Naive B cell (primary cell): ENCODE data around the gene SLC16A11. TPM values are rescaled to one million over a fixed set of nuclear protein-coding genes. Genes with fewer than 3 reads are reported as not detected.

Experiments
- ATAC-seq, 2 donors: fragments of 150-1000 bp; cut with Tn5 transposase; 2 replicates each; pipeline ENCODE4 v1.10.0; 2021; ENCODE audit warnings: low read depth in 2 of 2, mild to moderate bottlenecking in 2 of 2, moderate library complexity in 2 of 2
- DNase-seq: peaks from one replicate; pipeline ENCODE4 v3.0.0; 2022
- H3K27ac Mint-ChIP-seq, 6 donors: one replicate each; pipeline ENCODE4 v1.8.0; 2020 to 2022; ENCODE audit warnings: mild to moderate bottlenecking in 6 of 6, mixed read lengths in 6 of 6, moderate library complexity in 5 of 6, inconsistent platforms in 2 of 6
- H3K27me3 Mint-ChIP-seq, 3 donors: one replicate each; pipeline ENCODE4 v1.8.0; 2021 to 2022; ENCODE audit warnings: mixed read lengths in 3 of 3, mild to moderate bottlenecking in 1 of 3
- H3K36me3 Mint-ChIP-seq, 2 donors: one replicate each; pipeline ENCODE4 v1.8.0; 2020 to 2022; ENCODE audit warnings: mixed read lengths in 2 of 2, inconsistent platforms in 1 of 2, mild to moderate bottlenecking in 1 of 2
- H3K4me1 Mint-ChIP-seq, 3 donors: one replicate each; pipeline ENCODE4 v1.8.0; 2020 to 2022; ENCODE audit warnings: mixed read lengths in 3 of 3, inconsistent platforms in 1 of 3, mild to moderate bottlenecking in 1 of 3, moderate library complexity in 1 of 3
- H3K4me3 Mint-ChIP-seq, 8 donors: one replicate each; pipeline ENCODE4 v1.8.0; 2020 to 2022; ENCODE audit warnings: mild to moderate bottlenecking in 8 of 8, mixed read lengths in 8 of 8, moderate library complexity in 8 of 8, inconsistent platforms in 2 of 8
- H3K9me3 Mint-ChIP-seq, 7 donors: one replicate each; pipeline ENCODE4 v1.8.0; 2020 to 2022; ENCODE audit warnings: mixed read lengths in 7 of 7, mild to moderate bottlenecking in 5 of 7, inconsistent platforms in 2 of 7, moderate library complexity in 1 of 7
- polyA plus RNA-seq, 6 donors: library from polyadenylated mRNA; unstranded; fragments of 300-500 nt; fragmentation: Illumina TruSeq; gene quantifications; one replicate each; pipeline ENCODE4 v1.2.3, GENCODE V29; 2021; ENCODE audit warnings: low read depth in 6 of 6

SLC16A11 gene
- polyA plus RNA-seq, 6 donors from 2014 or later = 1.8 to 3.6 (median 2.3) TPM; not detected in 1

DNA sequence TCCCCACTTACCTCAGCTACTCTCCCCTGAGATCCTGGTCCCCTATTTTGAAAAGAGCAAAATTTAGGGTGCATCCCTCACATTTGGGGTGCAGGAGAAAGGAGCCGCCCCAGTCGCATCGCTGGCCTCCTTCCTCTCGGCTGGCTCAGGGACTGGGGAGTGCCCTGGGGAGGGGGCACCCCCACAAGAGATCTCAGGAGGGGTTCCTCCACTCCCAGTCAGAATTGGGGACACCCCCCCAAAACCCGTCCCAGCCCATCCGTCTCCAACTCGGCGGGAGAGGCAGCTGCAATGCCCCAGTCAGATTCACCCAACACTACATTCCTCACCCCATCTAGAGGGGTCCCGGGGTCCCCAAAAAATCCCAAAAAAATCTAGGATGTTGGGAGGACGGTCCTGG lies 24.5 kb downstream of the SLC16A11 start:
- H3K36me3 Mint-ChIP-seq = no peaks in the 10 kb centered on the region
- peaks cover 35 to 64% (median 59%) of the 10 kb centered on the region in 3 donors for H3K4me1 Mint-ChIP-seq
- ATAC-seq = no peak

DNA sequence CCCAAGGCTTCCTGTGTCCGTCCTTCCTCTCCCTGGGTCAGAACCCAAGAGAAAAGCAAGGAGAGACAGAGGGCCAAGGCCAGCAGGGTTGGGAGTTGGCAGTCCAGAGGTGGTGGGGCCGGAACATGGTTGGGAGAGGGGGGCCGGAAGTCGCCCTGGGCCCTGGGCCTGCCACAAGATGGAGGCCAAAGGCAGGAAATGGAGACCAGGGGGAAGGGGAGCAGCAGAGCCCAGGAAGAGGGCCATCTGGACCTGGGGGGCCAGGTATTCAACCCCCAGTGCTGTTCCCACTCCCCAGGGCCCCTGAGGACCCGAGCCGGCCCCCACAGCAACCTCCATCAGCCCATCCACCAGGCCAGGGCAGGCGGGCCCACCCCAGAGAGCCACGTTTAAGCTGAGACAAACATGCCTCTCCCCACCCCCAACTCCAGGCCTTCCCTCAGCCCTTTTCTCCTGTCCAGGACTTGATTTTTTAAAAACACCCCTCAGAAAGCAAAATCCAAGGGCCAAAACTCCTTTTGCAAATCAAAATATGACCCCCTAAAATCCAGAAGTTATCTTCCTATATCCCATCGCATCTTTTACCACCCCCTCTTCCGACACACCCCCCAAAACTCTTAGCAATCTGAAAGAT lies 25.4 kb downstream of the SLC16A11 start:
- Mint-ChIP-seq H3K36me3 (no peaks in the 10 kb centered on the region), H3K4me1 (peaks cover 37 to 64% (median 59%) of the 10 kb centered on the region in 3 donors), H3K4me3 (peak overlapping the region in 2 of 8 donors; percentile 65 to 71), H3K9me3 (peaks cover 0 to 2% (median 0%) of the 10 kb centered on the region in 7 donors), H3K27ac (peak overlapping the region in 4 of 6 donors; percentile 80 to 98 (median 88)), H3K27me3 (no peaks in the 10 kb centered on the region)
- ATAC-seq (no peak), DNase-seq (no peak)

More for the DNA sequence above, 24.5 kb downstream of the SLC16A11 start:
- Mint-ChIP-seq H3K27ac (peak overlapping the region in 3 of 6 donors; percentile 16 to 98 (median 88)), H3K27me3 (no peaks in the 10 kb centered on the region), H3K9me3 (peaks cover 0 to 2% (median 0%) of the 10 kb centered on the region in 7 donors), H3K4me3 (peak overlapping the region in 3 of 8 donors; percentile 3 to 53 (median 29))
- no peak for DNase-seq

DNA sequence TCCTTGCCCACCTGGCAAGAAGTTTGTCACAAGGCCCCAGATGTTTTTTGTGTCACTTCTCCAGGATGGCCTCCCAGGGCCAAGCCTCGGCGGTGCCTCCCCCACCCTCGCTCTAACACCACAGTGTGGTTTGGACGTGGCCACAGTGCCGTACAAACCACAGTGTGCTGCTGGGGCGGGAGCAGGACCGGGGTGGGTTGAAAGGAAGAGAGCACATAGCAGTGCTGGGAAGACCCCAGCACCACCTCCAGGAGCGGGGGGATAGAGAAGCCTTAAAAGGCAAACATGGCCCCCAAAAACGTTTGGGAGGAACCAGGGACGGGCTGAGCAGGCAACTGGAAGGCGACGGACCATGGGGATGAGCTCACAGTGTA lies 26.1 kb downstream of the SLC16A11 start:
- Mint-ChIP-seq H3K4me1 (peaks cover 37 to 64% (median 56%) of the 10 kb centered on the region in 3 donors), H3K4me3 (peak overlapping the region in 3 of 8 donors; percentile 25 to 71 (median 65))
- DNase-seq = no peak

DNA sequence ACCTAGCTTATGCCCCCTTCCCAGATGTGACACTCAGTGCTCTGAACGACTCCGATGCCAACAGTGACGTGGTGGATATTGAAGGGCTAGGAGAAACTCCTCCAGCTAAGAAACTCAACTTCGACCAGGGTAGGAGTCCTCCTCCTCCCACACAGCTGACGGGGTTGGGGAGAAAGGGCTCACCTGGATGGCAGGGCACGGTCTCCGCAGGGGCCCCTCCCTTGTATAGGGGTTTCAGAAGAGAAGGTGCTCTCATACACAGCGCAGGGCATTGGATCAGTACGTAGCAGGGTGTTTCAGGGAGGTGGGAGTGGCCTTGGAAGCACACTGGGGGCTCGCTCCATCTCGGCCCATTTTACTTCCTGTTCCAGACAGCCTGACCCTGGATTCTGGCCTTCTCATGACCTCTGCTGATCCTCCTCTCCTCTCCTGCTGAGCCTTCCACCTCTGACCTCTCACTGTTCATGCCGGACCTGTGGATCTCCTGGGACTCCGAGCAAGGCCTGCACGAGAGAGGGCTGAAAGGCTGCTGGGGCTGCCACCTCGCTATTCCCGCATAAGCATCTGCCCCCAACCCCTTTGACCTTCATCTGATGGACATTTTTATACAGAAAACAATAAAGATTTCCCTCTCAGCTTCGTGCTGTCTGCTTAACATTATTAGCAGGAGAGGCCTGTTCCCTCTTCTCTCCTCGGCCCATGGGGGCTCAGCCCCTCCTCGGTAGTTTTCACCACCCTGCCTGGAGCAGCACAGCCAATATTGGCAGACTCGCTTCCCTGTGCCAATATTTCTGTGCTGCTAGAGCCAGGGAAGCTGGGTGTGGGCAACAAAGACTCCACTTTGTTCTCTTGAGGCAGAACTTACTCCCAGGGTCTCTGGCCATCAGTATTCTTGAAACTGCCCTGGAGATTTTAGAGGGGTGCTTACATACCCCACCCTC lies 26.7 kb downstream of the SLC16A11 start:
- H3K9me3 Mint-ChIP-seq = no peaks in the 10 kb centered on the region
- H3K36me3 Mint-ChIP-seq = no peaks in the 10 kb centered on the region
- H3K4me1 Mint-ChIP-seq = peaks cover 33 to 60% (median 51%) of the 10 kb centered on the region in 3 donors
- H3K27me3 Mint-ChIP-seq = no peaks in the 10 kb centered on the region
- no peak for ATAC-seq
- H3K27ac Mint-ChIP-seq = peak overlapping the region; percentile 64 to 98 (median 82)
- no peak for DNase-seq
- peak overlapping the region in 5 of 8 donors; percentile 21 to 96 (median 47) for H3K4me3 Mint-ChIP-seq

More for the DNA sequence above, 26.1 kb downstream of the SLC16A11 start:
- ATAC-seq = no peak
- Mint-ChIP-seq H3K36me3 (no peaks in the 10 kb centered on the region), H3K27me3 (no peaks in the 10 kb centered on the region), H3K9me3 (no peaks in the 10 kb centered on the region), H3K27ac (peak overlapping the region in 3 of 6 donors; percentile 75 to 98 (median 83))

DNA sequence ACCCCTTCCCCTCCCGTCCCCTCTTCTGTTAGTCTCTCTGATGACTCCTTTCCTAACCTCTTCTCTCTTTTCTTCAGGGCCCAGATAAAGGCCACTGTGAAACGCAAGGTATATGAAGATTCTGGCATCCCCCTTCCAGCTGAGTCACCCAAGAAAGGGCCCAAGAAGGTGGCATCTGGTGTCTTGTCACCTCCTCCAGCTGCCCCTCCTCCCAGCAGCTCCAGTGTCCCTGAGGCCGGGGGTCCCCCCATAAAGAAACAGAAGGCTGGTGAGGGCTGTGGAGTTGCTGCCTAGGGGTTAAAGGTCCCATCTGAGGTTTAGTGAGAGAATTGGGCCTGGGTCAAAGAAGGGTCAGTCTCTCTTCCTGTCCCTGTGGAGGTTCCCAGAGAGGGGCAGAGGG lies 27.5 kb downstream of the SLC16A11 start:
- ATAC-seq (no peak), DNase-seq (no peak)
- Mint-ChIP-seq H3K36me3 (no peaks in the 10 kb centered on the region), H3K27me3 (no peaks in the 10 kb centered on the region), H3K4me3 (peak overlapping the region in 5 of 8 donors; percentile 88 to 96 (median 93)), H3K27ac (peak overlapping the region; percentile 84 to 100 (median 99)), H3K9me3 (no peaks in the 10 kb centered on the region), H3K4me1 (peaks cover 33 to 58% (median 53%) of the 10 kb centered on the region in 3 donors)

DNA sequence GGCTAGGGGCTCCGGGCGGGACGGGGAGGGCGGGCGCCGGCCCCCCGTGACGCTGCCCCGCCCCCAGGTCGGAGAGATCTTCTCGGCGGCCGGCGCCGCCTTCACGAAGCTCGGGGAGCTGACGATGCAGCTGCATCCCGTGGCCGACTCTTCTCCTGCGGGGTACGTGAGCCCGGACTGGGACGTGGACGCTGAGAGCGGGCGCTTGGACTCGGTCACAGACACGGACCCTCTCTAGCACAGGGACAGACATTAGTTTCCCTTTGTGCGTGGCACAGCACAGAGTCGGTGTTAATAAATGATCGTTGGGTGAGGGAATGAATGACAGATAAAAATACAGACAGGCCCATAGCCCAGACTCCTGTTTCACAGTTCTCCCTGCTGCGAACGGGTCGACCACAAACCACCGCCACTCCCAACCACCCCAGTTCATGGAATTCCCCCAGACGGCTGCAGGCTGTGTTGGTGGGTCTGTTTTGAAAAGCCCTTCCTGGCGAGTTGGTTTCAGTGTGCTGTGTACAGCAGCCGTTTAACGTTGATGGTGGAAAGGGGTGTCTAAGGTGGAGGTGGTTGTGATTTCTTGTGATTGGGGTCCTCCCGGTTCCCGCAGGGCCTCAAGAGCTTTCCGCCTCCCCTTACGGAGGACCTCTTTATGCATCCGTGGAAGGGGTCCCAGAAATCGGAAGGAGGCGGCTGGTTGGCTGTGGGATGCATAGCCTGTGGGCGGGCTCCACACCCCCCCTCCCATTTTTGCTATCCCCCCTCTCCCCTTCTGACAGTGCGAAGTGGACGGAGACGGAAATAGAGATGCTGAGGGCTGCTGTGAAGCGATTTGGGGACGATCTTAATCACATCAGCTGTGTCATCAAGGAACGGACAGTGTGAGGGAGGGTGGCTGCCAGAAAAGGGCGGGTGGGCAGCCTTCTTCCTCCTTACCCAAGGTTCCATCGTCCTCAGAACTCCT lies 28.6 kb downstream of the SLC16A11 start:
- no peaks in the 10 kb centered on the region for H3K36me3 Mint-ChIP-seq
- no peaks in the 10 kb centered on the region for H3K9me3 Mint-ChIP-seq
- H3K27ac Mint-ChIP-seq = peak overlapping the region; percentile 98 to 100 (median 99)
- peak overlapping the region; percentile 88 to 97 (median 94) for H3K4me3 Mint-ChIP-seq
- DNase-seq = peak; percentile 78
- H3K4me1 Mint-ChIP-seq = peaks cover 34 to 56% (median 54%) of the 10 kb centered on the region in 3 donors
- no peaks in the 10 kb centered on the region for H3K27me3 Mint-ChIP-seq
- peak; percentile 47 to 51 for ATAC-seq

DNA sequence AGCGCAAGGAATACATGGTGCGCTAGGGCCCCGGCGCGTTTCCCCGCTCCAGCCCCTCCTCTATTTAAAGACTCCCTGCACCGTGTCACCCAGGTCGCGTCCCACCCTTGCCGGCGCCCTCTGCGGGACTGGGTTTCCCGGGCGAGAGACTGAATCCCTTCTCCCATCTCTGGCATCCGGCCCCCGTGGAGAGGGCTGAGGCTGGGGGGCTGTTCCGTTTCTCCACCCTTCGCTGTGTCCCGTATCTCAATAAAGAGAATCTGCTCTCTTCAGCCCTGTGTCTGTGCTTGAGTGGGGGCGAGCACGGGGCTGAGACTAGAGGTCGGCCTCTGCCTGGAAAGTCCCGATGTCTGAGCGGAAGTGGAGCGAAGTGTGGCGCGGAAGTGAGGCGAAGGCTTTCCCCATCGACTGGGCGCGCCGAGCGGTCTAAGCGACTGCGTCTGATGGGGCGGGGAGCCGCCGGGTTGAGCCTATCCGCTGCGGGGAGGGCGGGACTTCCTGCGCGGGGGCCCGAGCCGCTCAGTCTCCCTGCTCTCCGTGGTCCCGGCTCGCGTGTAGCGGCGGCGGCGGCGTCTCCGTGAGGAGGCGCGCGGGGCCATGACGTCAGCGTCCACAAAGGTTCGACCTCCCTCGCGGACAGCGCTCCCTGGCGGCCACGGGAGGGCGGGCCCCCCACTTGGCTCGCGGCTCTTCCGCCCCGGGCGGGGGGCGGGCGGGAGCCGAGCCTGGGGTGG lies 29.5 kb downstream of the SLC16A11 start:
- H3K4me3 Mint-ChIP-seq = peak overlapping the region; percentile 88 to 99 (median 98)
- ATAC-seq (peak; percentile 77 to 78), DNase-seq (peak; percentile 98)
- H3K9me3 Mint-ChIP-seq = no peaks in the 10 kb centered on the region
- H3K27ac Mint-ChIP-seq = peak overlapping the region; percentile 98 to 100 (median 100)
- no peaks in the 10 kb centered on the region for H3K36me3 Mint-ChIP-seq
- H3K4me1 Mint-ChIP-seq = peaks cover 42 to 63% (median 60%) of the 10 kb centered on the region in 3 donors
- H3K27me3 Mint-ChIP-seq = no peaks in the 10 kb centered on the region

DNA sequence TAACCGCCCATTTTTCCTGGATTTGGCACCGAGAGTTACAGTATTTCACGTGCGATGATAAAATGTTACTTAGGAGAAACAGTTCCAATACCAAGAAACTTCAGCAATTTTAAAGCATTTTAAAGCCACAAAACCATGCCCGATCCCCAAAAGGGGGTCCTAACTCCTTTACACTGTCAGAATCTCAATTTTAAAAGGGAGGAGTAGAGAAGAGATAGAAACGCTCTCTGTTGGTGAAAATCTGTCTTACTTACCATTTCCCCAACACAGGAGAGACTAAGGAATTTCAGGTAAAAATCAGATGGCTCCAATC lies 32.0 kb downstream of the SLC16A11 start:
- no peaks in the 10 kb centered on the region for H3K36me3 Mint-ChIP-seq
- no peaks in the 10 kb centered on the region for H3K27me3 Mint-ChIP-seq
- H3K27ac Mint-ChIP-seq = peak overlapping the region; percentile 98 to 100 (median 100)
- peaks cover 52 to 69% (median 63%) of the 10 kb centered on the region in 3 donors for H3K4me1 Mint-ChIP-seq
- DNase-seq (no peak), ATAC-seq (no peak)
- peak overlapping the region; percentile 88 to 99 (median 98) for H3K4me3 Mint-ChIP-seq
- H3K9me3 Mint-ChIP-seq = no peaks in the 10 kb centered on the region

DNA sequence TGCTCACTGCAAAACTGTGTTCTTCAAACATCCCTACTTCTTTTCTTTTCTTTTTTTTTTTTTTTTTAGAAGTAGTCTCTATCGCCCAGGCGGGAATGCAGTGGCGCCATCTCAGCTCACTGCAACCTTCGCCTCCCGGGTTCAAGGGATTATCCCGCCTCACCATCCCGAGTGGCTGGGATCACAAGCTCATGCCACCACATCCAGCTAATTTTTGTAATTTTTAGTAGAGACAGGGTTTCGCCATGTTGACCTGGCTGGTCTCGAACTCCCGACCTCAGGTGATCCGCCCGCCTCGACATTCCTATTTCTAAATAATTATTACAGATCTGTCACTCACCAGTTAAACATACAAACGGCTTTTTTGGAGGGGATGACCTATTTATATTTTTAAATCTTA lies 32.5 kb downstream of the SLC16A11 start:
- Mint-ChIP-seq H3K27me3 (no peaks in the 10 kb centered on the region), H3K4me3 (peak overlapping the region; percentile 88 to 99 (median 98)), H3K27ac (peak overlapping the region; percentile 98 to 100 (median 100)), H3K4me1 (peaks cover 51 to 72% (median 68%) of the 10 kb centered on the region in 3 donors), H3K36me3 (no peaks in the 10 kb centered on the region), H3K9me3 (no peaks in the 10 kb centered on the region)
- no peak for DNase-seq
- ATAC-seq = no peak

DNA sequence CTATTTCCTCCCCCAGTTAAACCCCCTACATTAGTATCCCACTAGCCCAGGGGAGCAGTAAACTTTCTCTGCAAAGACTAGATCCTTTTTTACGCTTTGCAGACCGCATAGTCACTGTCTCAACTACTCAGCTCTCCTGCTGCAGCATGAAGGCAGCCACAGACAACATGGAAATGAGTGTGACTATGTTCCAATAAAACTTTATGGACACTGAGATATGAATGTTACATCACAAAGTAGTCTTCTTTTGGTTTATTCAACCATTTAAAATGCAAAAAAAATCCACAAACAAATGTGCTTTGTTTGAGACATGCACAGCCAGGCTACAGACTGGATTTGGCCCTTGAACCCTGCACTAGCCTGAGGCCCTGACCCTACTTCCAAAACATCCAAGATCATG lies 33.4 kb downstream of the SLC16A11 start:
- Mint-ChIP-seq H3K27me3 (no peaks in the 10 kb centered on the region), H3K4me1 (peaks cover 47 to 68% (median 66%) of the 10 kb centered on the region in 3 donors), H3K4me3 (peak overlapping the region; percentile 30 to 99 (median 77)), H3K9me3 (no peaks in the 10 kb centered on the region), H3K36me3 (no peaks in the 10 kb centered on the region), H3K27ac (peak overlapping the region in 2 of 6 donors; percentile 26 to 84)
- ATAC-seq (no peak), DNase-seq (no peak)

DNA sequence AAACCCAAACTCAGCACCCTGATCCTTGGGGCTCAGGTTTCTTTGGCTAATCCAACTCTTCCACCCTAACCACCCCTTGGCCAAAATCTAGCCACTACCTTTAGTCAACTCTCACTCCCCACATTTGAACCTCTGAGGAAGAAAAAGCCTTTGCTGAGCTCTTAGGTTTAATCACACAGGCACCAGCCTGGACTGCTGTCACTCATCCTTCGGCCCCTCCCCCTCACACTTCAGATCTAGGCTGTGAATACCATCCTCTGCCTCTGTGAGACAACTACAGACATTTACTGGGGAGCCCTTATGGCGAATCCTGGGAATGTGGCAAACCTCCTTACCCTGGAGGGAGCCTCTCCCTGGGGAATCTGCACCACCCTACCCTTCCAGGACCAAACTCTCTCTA lies 36.7 kb downstream of the SLC16A11 start:
- H3K4me1 Mint-ChIP-seq = peaks cover 46 to 59% (median 53%) of the 10 kb centered on the region in 3 donors
- ATAC-seq (no peak), DNase-seq (no peak)
- peak overlapping the region in 1 of 8 donors; percentile 25 for H3K4me3 Mint-ChIP-seq
- H3K27me3 Mint-ChIP-seq = no peaks in the 10 kb centered on the region
- H3K9me3 Mint-ChIP-seq = no peaks in the 10 kb centered on the region
- peak overlapping the region in 2 of 6 donors; percentile 59 to 69 for H3K27ac Mint-ChIP-seq
- peaks cover 1 to 3% of the 10 kb centered on the region in 2 donors for H3K36me3 Mint-ChIP-seq

DNA sequence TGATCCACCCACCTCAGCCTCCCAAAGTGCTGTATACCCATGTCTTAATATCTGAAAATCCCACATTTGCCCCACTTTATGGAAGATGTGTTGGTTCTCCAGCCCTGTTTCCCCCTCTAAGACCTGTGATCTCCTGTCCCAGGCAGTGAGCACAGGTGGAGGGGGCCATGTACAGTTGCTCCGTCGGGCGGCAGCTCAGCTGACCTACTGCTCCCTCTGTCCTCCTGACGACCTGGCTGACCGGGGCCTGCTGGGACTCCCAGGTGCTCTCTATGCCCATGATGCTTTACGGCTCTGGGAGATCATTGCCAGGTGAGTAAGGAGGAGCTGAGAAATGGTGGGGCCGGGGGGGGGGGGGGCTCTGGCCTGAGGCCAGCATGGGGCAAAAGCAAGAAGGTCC lies 38.2 kb downstream of the SLC16A11 start:
- H3K27ac Mint-ChIP-seq = peak overlapping the region in 4 of 6 donors; percentile 16 to 88 (median 37)
- no peaks in the 10 kb centered on the region for H3K9me3 Mint-ChIP-seq
- H3K4me3 Mint-ChIP-seq = no peak overlapping the region
- H3K36me3 Mint-ChIP-seq = peaks cover 11 to 18% of the 10 kb centered on the region in 2 donors
- no peak for ATAC-seq
- no peak for DNase-seq
- peaks cover 41 to 48% (median 47%) of the 10 kb centered on the region in 3 donors for H3K4me1 Mint-ChIP-seq
- no peaks in the 10 kb centered on the region for H3K27me3 Mint-ChIP-seq
